ENCODE results near the gene FAM161A.
"Not testable (repeated sequence)": the region's sequence is repeated elsewhere in the genome, so short reads cannot be mapped to it uniquely, and the experiment has no call there.

Gene FAM161A

DNA sequence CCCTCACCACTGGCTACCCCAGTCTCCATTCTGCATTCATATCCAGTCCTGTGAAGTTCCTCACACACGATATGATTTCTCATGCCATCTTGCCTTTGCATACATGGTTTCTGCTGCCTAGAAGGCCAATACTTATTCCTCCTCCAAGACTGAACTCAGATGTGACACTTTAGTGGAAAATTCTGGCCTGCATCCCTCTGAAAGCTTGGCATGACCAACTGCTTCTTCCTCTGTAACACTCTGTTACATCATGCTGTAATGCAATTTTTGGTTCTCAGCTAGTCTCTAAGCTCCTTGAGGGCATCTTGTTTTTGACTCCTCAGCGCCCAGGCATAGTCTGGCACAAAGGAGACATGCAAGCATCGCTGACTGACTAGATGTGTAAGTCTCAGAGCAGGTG is 12.6 kb downstream of the FAM161A start:
- H3K9ac ChIP-seq (ENCODE audit: low read depth in 1 of 2, low read length in 2 of 2), result no peak overlapping the region
- no peak overlapping the region for H3K4me3 ChIP-seq (ENCODE audit: low read depth in 1 of 2, low read length in 2 of 2)
- no peaks in the 10 kb centered on the region for H3K27me3 ChIP-seq (ENCODE audit: control insufficient read depth in 1 of 2, insufficient read depth in 2 of 2, low read length in 2 of 2)
- H3K27ac ChIP-seq (ENCODE audit: low read depth, low read length), result no peak overlapping the region
- no peaks in the 10 kb centered on the region for H3K36me3 ChIP-seq (ENCODE audit: control insufficient read depth in 1 of 2, insufficient read depth in 2 of 2, low read length in 2 of 2)
- no peaks in the 10 kb centered on the region for H3K4me1 ChIP-seq (ENCODE audit: control insufficient read depth in 1 of 2, insufficient read depth in 2 of 2, low read length in 2 of 2)
- H3K9me3 ChIP-seq (ENCODE audit: control insufficient read depth in 1 of 2, low read length in 2 of 2), result no peaks in the 10 kb centered on the region

DNA sequence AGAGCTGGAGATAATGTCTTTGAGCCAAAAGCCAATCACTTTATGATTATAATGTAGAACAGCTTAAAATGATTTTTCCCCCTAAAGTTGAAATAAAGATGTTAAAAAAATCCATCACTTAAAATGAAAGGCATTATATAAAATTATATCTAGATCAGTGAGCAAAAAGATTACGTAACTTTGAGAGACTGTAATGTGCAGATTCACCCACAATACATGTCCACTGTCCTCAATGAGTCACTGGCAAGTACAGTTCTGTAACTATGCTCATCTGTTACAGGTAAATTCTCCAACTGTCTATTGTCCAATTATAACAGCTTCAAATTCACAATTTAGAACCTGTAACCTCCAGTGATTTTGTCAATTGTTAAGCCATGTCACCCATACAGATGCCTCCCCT is 19.0 kb downstream of the FAM161A start:
- H3K9me3 ChIP-seq (ENCODE audit: control insufficient read depth in 1 of 2, low read length in 2 of 2), result no peaks in the 10 kb centered on the region
- H3K4me3 ChIP-seq (ENCODE audit: low read depth in 1 of 2, low read length in 2 of 2), result no peak overlapping the region
- H3K36me3 ChIP-seq (ENCODE audit: control insufficient read depth in 1 of 2, insufficient read depth in 2 of 2, low read length in 2 of 2), result no peaks in the 10 kb centered on the region
- no peaks in the 10 kb centered on the region for H3K4me1 ChIP-seq (ENCODE audit: control insufficient read depth in 1 of 2, insufficient read depth in 2 of 2, low read length in 2 of 2)
- H3K27ac ChIP-seq (ENCODE audit: low read depth, low read length), result no peak overlapping the region
- no peaks in the 10 kb centered on the region for H3K27me3 ChIP-seq (ENCODE audit: control insufficient read depth in 1 of 2, insufficient read depth in 2 of 2, low read length in 2 of 2)
- no peak overlapping the region for H3K9ac ChIP-seq (ENCODE audit: low read depth in 1 of 2, low read length in 2 of 2)

DNA sequence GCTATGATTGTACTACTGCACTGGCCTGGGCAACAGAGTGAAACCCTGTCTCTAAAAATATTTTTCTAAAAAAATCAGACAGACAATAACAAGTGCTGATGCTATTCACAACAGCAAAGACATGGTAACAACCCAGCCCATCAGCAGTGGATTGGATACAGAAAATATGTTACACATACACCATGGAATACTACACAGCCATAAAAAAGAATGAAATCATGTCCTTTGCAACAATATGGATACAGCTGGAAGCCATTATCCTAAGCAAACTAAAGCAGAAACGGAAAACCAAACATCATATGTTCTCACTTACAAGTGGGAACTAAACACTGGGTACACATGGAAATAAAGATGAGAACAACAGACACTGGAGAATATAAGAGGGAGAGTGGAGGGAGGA is 19.9 kb downstream of the FAM161A start:
- Histone ChIP-seq H3K9ac (ENCODE audit: low read depth in 1 of 2, low read length in 2 of 2) (no peak overlapping the region), H3K27me3 (ENCODE audit: control insufficient read depth in 1 of 2, insufficient read depth in 2 of 2, low read length in 2 of 2) (no peaks in the 10 kb centered on the region), H3K4me3 (ENCODE audit: low read depth in 1 of 2, low read length in 2 of 2) (no peak overlapping the region), H3K4me1 (ENCODE audit: control insufficient read depth in 1 of 2, insufficient read depth in 2 of 2, low read length in 2 of 2) (no peaks in the 10 kb centered on the region), H3K27ac (ENCODE audit: low read depth, low read length) (no peak overlapping the region), H3K9me3 (ENCODE audit: control insufficient read depth in 1 of 2, low read length in 2 of 2) (no peaks in the 10 kb centered on the region), H3K36me3 (ENCODE audit: control insufficient read depth in 1 of 2, insufficient read depth in 2 of 2, low read length in 2 of 2) (no peaks in the 10 kb centered on the region)

DNA sequence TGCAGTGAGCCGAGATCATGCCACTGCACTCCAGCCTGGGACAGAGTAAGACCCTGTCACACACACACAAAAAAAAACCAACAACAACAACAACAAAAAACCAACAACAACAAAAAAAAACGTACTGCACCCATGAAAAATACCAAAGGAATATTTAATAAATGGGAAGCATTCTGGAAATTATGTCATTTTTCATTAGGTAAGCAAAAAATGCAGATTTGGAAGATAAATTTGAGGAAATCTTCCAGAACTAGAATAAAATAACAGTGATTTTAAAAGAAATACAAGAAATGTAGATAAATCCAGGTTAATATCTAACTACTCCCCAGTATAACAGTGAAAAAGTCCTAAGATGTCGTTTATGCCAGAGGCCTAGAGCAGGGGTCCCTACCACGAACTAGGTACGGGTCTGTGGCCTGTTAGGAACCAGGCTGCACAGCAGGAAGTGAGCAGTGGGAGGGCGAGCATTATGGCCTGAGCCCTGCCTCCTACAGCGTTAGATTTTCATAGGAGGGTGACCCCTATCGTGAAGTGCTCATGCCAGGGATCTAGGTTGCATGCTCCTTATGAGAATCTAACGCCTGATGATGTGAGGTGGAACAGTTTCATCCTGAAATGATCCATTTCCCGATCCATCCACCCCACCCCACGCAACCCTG is 21.5 kb downstream of the FAM161A start:
- Histone ChIP-seq H3K9ac (ENCODE audit: low read depth in 1 of 2, low read length in 2 of 2) (no peak overlapping the region), H3K36me3 (ENCODE audit: control insufficient read depth in 1 of 2, insufficient read depth in 2 of 2, low read length in 2 of 2) (no peaks in the 10 kb centered on the region), H3K4me1 (ENCODE audit: control insufficient read depth in 1 of 2, insufficient read depth in 2 of 2, low read length in 2 of 2) (no peaks in the 10 kb centered on the region), H3K4me3 (ENCODE audit: low read depth in 1 of 2, low read length in 2 of 2) (no peak overlapping the region), H3K27me3 (ENCODE audit: control insufficient read depth in 1 of 2, insufficient read depth in 2 of 2, low read length in 2 of 2) (no peaks in the 10 kb centered on the region), H3K9me3 (ENCODE audit: control insufficient read depth in 1 of 2, low read length in 2 of 2) (no peaks in the 10 kb centered on the region), H3K27ac (ENCODE audit: low read depth, low read length) (no peak overlapping the region)

DNA sequence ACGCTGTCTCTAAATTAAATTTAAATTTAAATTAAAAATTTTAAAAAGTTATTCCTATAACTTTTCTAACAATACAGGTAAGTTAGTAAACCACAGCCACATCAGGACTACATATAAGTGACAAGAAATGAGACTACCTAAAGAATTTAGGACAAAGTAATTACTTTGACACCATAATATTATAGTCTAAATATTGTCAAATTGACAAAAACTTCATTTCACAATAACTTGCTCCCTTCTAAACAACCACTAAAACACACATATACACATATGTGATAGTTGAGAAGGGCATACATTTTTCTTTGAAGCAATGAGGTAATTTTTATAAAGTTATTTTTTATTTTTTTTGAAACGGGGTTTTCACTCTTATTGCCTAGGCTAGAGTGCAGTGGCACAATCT is 31.6 kb downstream of the FAM161A start:
- H3K4me1 ChIP-seq (ENCODE audit: control insufficient read depth in 1 of 2, insufficient read depth in 2 of 2, low read length in 2 of 2), result no peaks in the 10 kb centered on the region
- no peaks in the 10 kb centered on the region for H3K9me3 ChIP-seq (ENCODE audit: control insufficient read depth in 1 of 2, low read length in 2 of 2)
- no peaks in the 10 kb centered on the region for H3K27me3 ChIP-seq (ENCODE audit: control insufficient read depth in 1 of 2, insufficient read depth in 2 of 2, low read length in 2 of 2)
- no peak overlapping the region for H3K4me3 ChIP-seq (ENCODE audit: low read depth in 1 of 2, low read length in 2 of 2)
- no peak overlapping the region for H3K9ac ChIP-seq (ENCODE audit: low read depth in 1 of 2, low read length in 2 of 2)
- H3K27ac ChIP-seq (ENCODE audit: low read depth, low read length), result no peak overlapping the region
- no peaks in the 10 kb centered on the region for H3K36me3 ChIP-seq (ENCODE audit: control insufficient read depth in 1 of 2, insufficient read depth in 2 of 2, low read length in 2 of 2)

DNA sequence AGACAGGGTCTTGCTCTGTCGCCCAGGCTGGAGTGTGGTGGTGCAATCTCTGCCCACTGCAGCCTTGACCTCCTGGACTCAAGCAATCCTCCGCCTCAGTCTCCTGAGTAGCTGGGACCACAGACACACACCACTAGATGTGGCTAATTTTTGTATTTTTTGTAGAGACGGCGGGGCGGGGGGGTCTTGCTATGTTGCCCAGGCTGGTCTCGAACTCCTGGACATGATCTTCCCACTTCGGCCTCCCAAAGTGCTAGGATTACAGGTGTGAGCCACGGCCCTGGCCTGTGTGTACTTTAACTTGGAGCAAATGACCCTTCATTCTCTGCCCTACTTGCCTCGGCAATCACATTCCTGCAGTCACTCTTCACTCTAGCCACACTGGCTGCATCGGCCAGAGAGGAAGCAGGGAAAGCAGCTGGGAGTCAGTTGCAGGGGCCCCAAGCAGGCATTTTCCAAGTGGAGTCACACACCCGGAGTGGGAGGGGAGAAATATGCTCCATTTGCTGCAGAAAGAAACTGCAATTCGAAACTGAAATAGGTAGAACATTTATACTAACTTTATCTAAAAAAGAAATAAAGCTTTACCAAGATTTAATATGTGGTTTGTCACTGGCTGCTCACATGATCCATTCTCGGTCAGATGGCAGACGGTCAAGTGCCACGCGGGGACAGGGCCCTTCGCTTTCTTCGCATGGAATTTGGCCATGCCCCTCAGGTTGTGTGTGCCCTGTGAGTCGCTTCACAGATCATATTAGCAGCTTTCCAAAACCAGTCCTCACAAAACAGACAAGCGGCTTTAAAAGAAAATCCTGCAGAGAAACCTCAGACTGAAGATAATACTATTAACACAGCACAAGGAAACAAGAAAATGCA is 37.1 kb downstream of the FAM161A start:
- no peak overlapping the region for H3K9ac ChIP-seq (ENCODE audit: low read depth in 1 of 2, low read length in 2 of 2)
- H3K4me1 ChIP-seq (ENCODE audit: control insufficient read depth in 1 of 2, insufficient read depth in 2 of 2, low read length in 2 of 2), result no peaks in the 10 kb centered on the region
- H3K27ac ChIP-seq (ENCODE audit: low read depth, low read length), result no peak overlapping the region
- no peaks in the 10 kb centered on the region for H3K27me3 ChIP-seq (ENCODE audit: control insufficient read depth in 1 of 2, insufficient read depth in 2 of 2, low read length in 2 of 2)
- no peaks in the 10 kb centered on the region for H3K36me3 ChIP-seq (ENCODE audit: control insufficient read depth in 1 of 2, insufficient read depth in 2 of 2, low read length in 2 of 2)
- H3K4me3 ChIP-seq (ENCODE audit: low read depth in 1 of 2, low read length in 2 of 2), result no peak overlapping the region
- no peaks in the 10 kb centered on the region for H3K9me3 ChIP-seq (ENCODE audit: control insufficient read depth in 1 of 2, low read length in 2 of 2)

DNA sequence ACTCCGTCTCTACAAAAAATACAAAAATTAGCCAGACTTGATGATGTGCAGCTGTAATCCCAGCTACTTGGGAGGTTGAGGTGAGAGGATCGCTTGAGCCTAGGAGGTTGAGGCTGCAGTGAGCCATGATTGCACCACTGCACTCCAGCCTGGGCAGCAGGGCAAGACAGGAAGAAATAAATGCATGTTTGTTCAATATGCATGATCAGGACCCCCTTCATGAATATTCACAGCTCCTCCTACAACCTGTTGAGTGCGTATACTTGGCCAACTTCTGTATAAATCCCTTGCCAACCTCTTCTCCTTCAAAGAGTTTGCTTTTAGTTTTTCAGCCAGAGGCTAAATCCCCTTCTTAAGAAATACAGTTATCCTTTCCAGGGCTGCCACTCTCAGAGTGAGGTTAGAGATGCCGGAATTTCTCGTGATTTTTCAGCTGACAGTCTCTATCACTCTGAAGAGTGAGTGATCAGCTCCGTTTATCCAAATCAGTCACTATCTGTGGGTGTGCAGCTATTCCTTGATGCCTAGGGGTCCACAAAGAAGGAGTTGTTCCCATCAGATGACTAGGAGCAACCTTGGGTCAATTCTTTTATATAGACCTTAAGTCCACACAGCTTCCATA is 39.2 kb downstream of the FAM161A start:
- no peaks in the 10 kb centered on the region for H3K9me3 ChIP-seq (ENCODE audit: control insufficient read depth in 1 of 2, low read length in 2 of 2)
- no peaks in the 10 kb centered on the region for H3K36me3 ChIP-seq (ENCODE audit: control insufficient read depth in 1 of 2, insufficient read depth in 2 of 2, low read length in 2 of 2)

DNA sequence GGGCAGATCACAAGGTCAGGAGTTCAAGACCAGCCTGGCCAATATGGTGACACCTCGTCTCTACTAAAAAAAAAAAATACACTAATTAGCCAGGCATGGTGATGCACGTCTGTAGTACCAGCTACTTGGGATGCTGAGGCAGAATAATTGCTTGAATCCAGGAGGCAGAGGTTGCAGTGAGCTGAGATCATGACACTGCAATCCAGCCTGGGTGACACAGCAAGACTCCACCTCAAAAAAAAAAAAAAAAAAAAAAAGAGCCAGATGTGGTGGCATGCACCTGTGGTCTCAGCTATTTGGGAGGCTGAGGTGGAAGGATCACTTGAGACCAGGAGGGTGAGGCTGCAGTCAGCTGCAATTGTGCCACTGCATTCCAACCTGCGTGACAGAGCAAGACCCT is 40.5 kb downstream of the FAM161A start:
- not testable (repeated sequence) for H3K27ac ChIP-seq (ENCODE audit: low read depth, low read length)

More for the DNA sequence above, 39.2 kb downstream of the FAM161A start:
- Histone ChIP-seq H3K27me3 (ENCODE audit: control insufficient read depth in 1 of 2, insufficient read depth in 2 of 2, low read length in 2 of 2) (no peaks in the 10 kb centered on the region), H3K9ac (ENCODE audit: low read depth in 1 of 2, low read length in 2 of 2) (no peak overlapping the region), H3K4me3 (ENCODE audit: low read depth in 1 of 2, low read length in 2 of 2) (no peak overlapping the region), H3K4me1 (ENCODE audit: control insufficient read depth in 1 of 2, insufficient read depth in 2 of 2, low read length in 2 of 2) (no peaks in the 10 kb centered on the region), H3K27ac (ENCODE audit: low read depth, low read length) (no peak overlapping the region)

DNA sequence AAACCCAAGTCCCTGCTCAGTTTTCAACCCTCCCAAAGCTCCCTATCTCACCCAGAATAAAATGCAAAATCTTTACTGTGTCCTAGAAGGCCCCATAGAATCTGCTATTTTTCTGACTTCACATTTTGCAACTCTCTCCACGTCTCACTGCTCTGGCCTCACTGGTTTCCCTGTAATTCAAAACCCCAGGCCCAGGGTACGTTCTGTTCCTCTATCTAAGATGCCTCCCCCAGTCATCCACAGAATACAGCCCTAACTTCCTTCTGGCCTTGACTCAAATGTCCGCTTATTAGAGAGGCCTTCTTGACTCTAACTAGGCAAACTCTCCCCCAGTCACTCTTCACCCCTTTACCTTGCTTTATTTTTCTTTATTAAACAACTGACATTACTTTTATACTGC is 42.0 kb downstream of the FAM161A start:
- H3K9ac ChIP-seq (ENCODE audit: low read depth in 1 of 2, low read length in 2 of 2), result no peak overlapping the region
- H3K36me3 ChIP-seq (ENCODE audit: control insufficient read depth in 1 of 2, insufficient read depth in 2 of 2, low read length in 2 of 2), result no peaks in the 10 kb centered on the region
- H3K4me1 ChIP-seq (ENCODE audit: control insufficient read depth in 1 of 2, insufficient read depth in 2 of 2, low read length in 2 of 2), result no peaks in the 10 kb centered on the region
- H3K9me3 ChIP-seq (ENCODE audit: control insufficient read depth in 1 of 2, low read length in 2 of 2), result no peaks in the 10 kb centered on the region
- H3K27me3 ChIP-seq (ENCODE audit: control insufficient read depth in 1 of 2, insufficient read depth in 2 of 2, low read length in 2 of 2), result no peaks in the 10 kb centered on the region
- no peak overlapping the region for H3K27ac ChIP-seq (ENCODE audit: low read depth, low read length)
- no peak overlapping the region for H3K4me3 ChIP-seq (ENCODE audit: low read depth in 1 of 2, low read length in 2 of 2)

More for the DNA sequence above, 40.5 kb downstream of the FAM161A start:
- H3K27me3 ChIP-seq (ENCODE audit: control insufficient read depth in 1 of 2, insufficient read depth in 2 of 2, low read length in 2 of 2); H3K9ac ChIP-seq (ENCODE audit: low read depth in 1 of 2, low read length in 2 of 2); H3K4me3 ChIP-seq (ENCODE audit: low read depth in 1 of 2, low read length in 2 of 2); H3K4me1 ChIP-seq (ENCODE audit: control insufficient read depth in 1 of 2, insufficient read depth in 2 of 2, low read length in 2 of 2); H3K36me3 ChIP-seq (ENCODE audit: control insufficient read depth in 1 of 2, insufficient read depth in 2 of 2, low read length in 2 of 2); H3K9me3 ChIP-seq (ENCODE audit: control insufficient read depth in 1 of 2, low read length in 2 of 2): not testable (repeated sequence)

DNA sequence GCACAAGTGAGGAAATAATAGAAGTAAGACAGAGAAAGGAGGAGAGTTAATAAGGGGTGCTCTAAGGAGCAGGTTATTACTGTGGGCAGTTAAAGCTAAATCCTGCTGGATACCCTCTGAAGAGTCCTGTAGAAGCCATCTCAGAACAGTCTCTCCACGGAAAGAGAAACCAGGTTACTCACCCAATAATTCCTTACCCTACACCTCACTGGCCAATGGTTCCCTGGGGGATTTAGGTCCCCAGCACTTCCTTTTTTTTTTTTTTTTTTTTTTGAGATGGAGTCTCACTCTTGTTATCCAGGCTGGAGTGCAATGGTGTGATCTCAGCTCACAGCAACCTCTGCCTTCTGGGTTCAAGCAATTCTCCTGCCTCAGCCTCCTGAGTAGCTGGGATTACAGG is 43.7 kb downstream of the FAM161A start:
- H3K4me3 ChIP-seq (ENCODE audit: low read depth in 1 of 2, low read length in 2 of 2); H3K9ac ChIP-seq (ENCODE audit: low read depth in 1 of 2, low read length in 2 of 2); H3K9me3 ChIP-seq (ENCODE audit: control insufficient read depth in 1 of 2, low read length in 2 of 2); H3K27me3 ChIP-seq (ENCODE audit: control insufficient read depth in 1 of 2, insufficient read depth in 2 of 2, low read length in 2 of 2); H3K4me1 ChIP-seq (ENCODE audit: control insufficient read depth in 1 of 2, insufficient read depth in 2 of 2, low read length in 2 of 2); H3K27ac ChIP-seq (ENCODE audit: low read depth, low read length); H3K36me3 ChIP-seq (ENCODE audit: control insufficient read depth in 1 of 2, insufficient read depth in 2 of 2, low read length in 2 of 2): not testable (repeated sequence)

All from duodenal mucosa (tissue), 2 donors.